HCT116 (cell line): Measurements from ENCODE around the gene IL1RAPL2. TPM values are rescaled to one million over a fixed set of nuclear protein-coding genes. Genes with fewer than 3 reads are reported as not detected.

Experiments used
- ATAC-seq: fragments of 200-7000 bp; cut with Tn5 transposase; 2 replicates; pipeline ENCODE4 v1.9.1; 2020; ENCODE audit warnings: mild to moderate bottlenecking, moderate library complexity
- BruUV-seq: library from RNA; stranded (reverse); fragments of 400-500 nt; replicated peaks from 2 replicates; lab custom pipeline; 2021; lab: Mats Ljungman, UMichigan
- CTCF ChIA-PET: fragments of 300-600 bp; sonication (Branson Sonifier 250); formaldehyde crosslinking; loops from one replicate; lab custom pipeline; 2021; ENCODE audit warnings: antibody characterized with exemption; lab: Charles Lee
- POLR2A ChIA-PET: fragments of 300-600, 350-600 bp; sonication (Branson Sonifier 250); formaldehyde crosslinking; loops from one replicate; lab custom pipeline; 2021; ENCODE audit warnings: antibody characterized with exemption; lab: Charles Lee
- RAD21 ChIA-PET, 2 experiments: fragments of 300-600 bp; sonication (Branson Sonifier 250); formaldehyde crosslinking; loops; one replicate each; lab custom pipeline; 2023; ENCODE audit warnings: low total read pairs in 2 of 2; ENCODE audit not compliant: uncharacterized antibody in 2 of 2, unreplicated experiment in 2 of 2, low non-redundant PET in 1 of 2; lab: Charles Lee
- DNase-seq: peaks from one replicate; pipeline ENCODE4 v3.0.0-alpha.2; 2010; ENCODE audit warnings: low read depth, low spot score
- H2AFZ ChIP-seq: fragments of 200-600 bp; shearing (Covaris generic), sonication (generic); 2 replicates; pipeline ENCODE4 v1.6.1; 2017; ENCODE audit warnings: low read depth, mixed run types, mixed read lengths, antibody characterized with exemption, low read length; ENCODE audit not compliant: poor library complexity, severe bottlenecking
- H3K27ac ChIP-seq: 2 replicates; pipeline ENCODE4 v1.5.1; 2012; ENCODE audit warnings: low read depth, low read length
- H3K27me3 ChIP-seq: fragments of 200-600 bp; sonication (generic); 2 replicates; pipeline ENCODE4 v1.6.1; 2016; ENCODE audit warnings: mixed run types, low read length, mixed read lengths; ENCODE audit not compliant: insufficient read depth
- H3K36me3 ChIP-seq, 2 experiments: fragments of 200-500 bp in 1 of 2; fragments of 200-600 bp in 1 of 2; sonication (Bioruptor generic) in 1 of 2; sonication (generic) in 1 of 2; 2 replicates each; pipeline versions ENCODE4 v1.5.1 to v1.6.1; 2014 to 2016; ENCODE audit warnings: low read length in 2 of 2, inconsistent platforms in 1 of 2, mixed read lengths in 1 of 2, mixed run types in 1 of 2; ENCODE audit not compliant: insufficient read depth in 2 of 2, control insufficient read depth in 1 of 2
- H3K4me1 ChIP-seq, 2 experiments: fragments of 200-600 bp in 1 of 2; sonication (generic) in 1 of 2; 2 replicates each; pipeline versions ENCODE4 v1.5.1 to v1.6.1; 2012 to 2017; ENCODE audit warnings: low read length in 2 of 2, inconsistent platforms in 1 of 2, mild to moderate bottlenecking in 1 of 2, mixed read lengths in 1 of 2, mixed run types in 1 of 2, moderate library complexity in 1 of 2; ENCODE audit not compliant: insufficient read depth in 2 of 2, control insufficient read depth in 1 of 2
- H3K4me2 ChIP-seq: fragments of 200-600 bp; sonication (generic); 2 replicates; pipeline ENCODE4 v1.6.1; 2017; ENCODE audit warnings: mixed run types, low read length, mixed read lengths
- H3K4me3 ChIP-seq, 2 experiments: fragments of 200-600 bp in 1 of 2; sonication (generic) in 1 of 2; replicated peaks in 1 of 2; 2 replicates each; pipeline ENCODE4 v1.5.1; 2011 to 2016; ENCODE audit warnings: low read length in 2 of 2, control low read depth in 1 of 2, low read depth in 1 of 2, mild to moderate bottlenecking in 1 of 2, mixed read lengths in 1 of 2, mixed run types in 1 of 2
- H3K79me2 ChIP-seq: fragments of 200-600 bp; sonication (generic); 2 replicates; pipeline ENCODE4 v1.6.1; 2017; ENCODE audit warnings: mild to moderate bottlenecking, mixed run types, low read length, moderate library complexity, mixed read lengths; ENCODE audit not compliant: insufficient read depth
- H3K9ac ChIP-seq: fragments of 200-600 bp; sonication (generic); 2 replicates; pipeline ENCODE4 v1.6.1; 2016; ENCODE audit warnings: low read length, mixed read lengths
- H3K9me2 ChIP-seq: fragments of 200-600 bp; sonication (generic), shearing (Covaris generic); 2 replicates; pipeline ENCODE4 v1.6.1; 2017; ENCODE audit warnings: mixed run types, mild to moderate bottlenecking, moderate library complexity; ENCODE audit not compliant: insufficient read depth
- H3K9me3 ChIP-seq, 2 experiments: fragments of 200-500 bp in 1 of 2; fragments of 200-600 bp in 1 of 2; sonication (Bioruptor generic) in 1 of 2; sonication (generic) in 1 of 2; 2 replicates each; pipeline ENCODE4 v1.6.1; 2014 to 2017; ENCODE audit warnings: low read length in 2 of 2, mixed read lengths in 2 of 2, inconsistent platforms in 1 of 2, low read depth in 1 of 2, mild to moderate bottlenecking in 1 of 2, mixed run types in 1 of 2, moderate library complexity in 1 of 2; ENCODE audit not compliant: control insufficient read depth in 1 of 2, insufficient read depth in 1 of 2
- H4K20me1 ChIP-seq: fragments of 200-600 bp; sonication (generic), shearing (Covaris generic); 2 replicates; pipeline ENCODE4 v1.6.1; 2017; ENCODE audit warnings: mixed run types, mild to moderate bottlenecking, moderate library complexity; ENCODE audit not compliant: insufficient read depth
- ATF3 ChIP-seq: IDR thresholded peaks from 2 replicates; pipeline ENCODE4 v1.6.1; 2012
- CBX3 ChIP-seq: IDR thresholded peaks from 2 replicates; pipeline ENCODE4 v1.6.1; 2012; ENCODE audit warnings: low read depth
- CEBPB ChIP-seq: IDR thresholded peaks from 2 replicates; pipeline ENCODE4 v1.6.1; 2012; ENCODE audit warnings: low read depth
- EGR1 ChIP-seq: IDR thresholded peaks from 2 replicates; pipeline ENCODE4 v1.6.1; 2012; ENCODE audit warnings: low read depth
- ELF1 ChIP-seq: IDR thresholded peaks from 2 replicates; pipeline ENCODE4 v1.6.1; 2012; ENCODE audit warnings: low read depth, borderline replicate concordance
- EZH2 ChIP-seq: fragments of 200-600 bp; sonication (generic); IDR thresholded peaks from 2 replicates; pipeline ENCODE4 v1.6.1; 2017; ENCODE audit warnings: antibody characterized with exemption, mixed run types
- FOSL1 ChIP-seq: IDR thresholded peaks from 2 replicates; pipeline ENCODE4 v1.6.1; 2012; ENCODE audit warnings: low read depth
- JUND ChIP-seq: IDR thresholded peaks from 2 replicates; pipeline ENCODE4 v1.6.1; 2012
- POLR2AphosphoS5 ChIP-seq: IDR thresholded peaks from 2 replicates; pipeline ENCODE4 v1.6.1; 2011; ENCODE audit warnings: mild to moderate bottlenecking, low read depth, low read length, moderate library complexity
- RAD21 ChIP-seq: IDR thresholded peaks from 2 replicates; pipeline ENCODE4 v1.6.1; 2012; ENCODE audit warnings: low read depth, mild to moderate bottlenecking
- REST ChIP-seq: IDR thresholded peaks from 2 replicates; pipeline ENCODE4 v1.6.1; 2012; ENCODE audit warnings: low read depth
- SIN3A ChIP-seq: IDR thresholded peaks from 2 replicates; pipeline ENCODE4 v1.6.1; 2012; ENCODE audit warnings: low read depth
- SRF ChIP-seq: IDR thresholded peaks from 2 replicates; pipeline ENCODE4 v1.6.1; 2012; ENCODE audit warnings: low read depth
- TCF7L2 ChIP-seq: IDR thresholded peaks from 2 replicates; pipeline ENCODE4 v1.7.0; 2011; ENCODE audit warnings: borderline replicate concordance, inconsistent platforms; ENCODE audit not compliant: insufficient read depth, insufficient read length; ENCODE audit errors: extremely low read depth
- YY1 ChIP-seq: IDR thresholded peaks from 2 replicates; pipeline ENCODE4 v1.6.1; 2011; ENCODE audit warnings: low read length, low read depth, moderate library complexity, mild to moderate bottlenecking; ENCODE audit not compliant: insufficient replicate concordance; ENCODE audit errors: extremely low read depth
- ZFX ChIP-seq: fragments of 450-650 bp; IDR thresholded peaks from 2 replicates; pipeline ENCODE4 v1.6.1; 2017
- intact Hi-C: fragments of 100-400 bp; cut with micrococcal nuclease; formaldehyde crosslinking; loops from 2 replicates; pipeline ENCODE4 v1.10.0; 2022
- total RNA-seq: library from RNA; stranded (reverse); gene quantifications from one replicate; pipeline ENCODE4 v1.2.1, GENCODE V29; 2021; ENCODE audit not compliant: unreplicated experiment
- TF ChIP-seq, protein P1 (sequence below): IDR thresholded peaks from 2 replicates; pipeline ENCODE4 v1.6.1; 2012

Gene IL1RAPL2
- total RNA-seq, 1 experiment from 2014 or later: not detected

- intact Hi-C loops: no loop called here
- no peak for TF ChIP-seq TCF7L2
- no peak for ATAC-seq
- no TSS peak for BruUV-seq
- no peak overlapping the region for H3K27ac ChIP-seq
- H3K27me3 ChIP-seq: no peaks in the 10 kb centered on the region
- no peaks in the 10 kb centered on the region for H3K9me3 ChIP-seq
- H3K9me2 ChIP-seq: no peaks in the 10 kb centered on the region
- RAD21 ChIA-PET: no interaction called here
- CTCF ChIA-PET: no interaction called here
- no peaks in the 10 kb centered on the region for H4K20me1 ChIP-seq
- H2AFZ ChIP-seq: no peak overlapping the region
- H3K4me2 ChIP-seq: no peak overlapping the region
- H3K4me3 ChIP-seq: no peak overlapping the region
- H3K79me2 ChIP-seq: no peaks in the 10 kb centered on the region
- POLR2A ChIA-PET: no interaction called here
- no peaks in the 10 kb centered on the region for H3K4me1 ChIP-seq
- H3K9ac ChIP-seq: no peak overlapping the region
- H3K36me3 ChIP-seq: no peaks in the 10 kb centered on the region
- DNase-seq: no peak
Measured at GRCh38 chrX:105694839-105695238, 1128.8 kb downstream of the IL1RAPL2 start.

DNA sequence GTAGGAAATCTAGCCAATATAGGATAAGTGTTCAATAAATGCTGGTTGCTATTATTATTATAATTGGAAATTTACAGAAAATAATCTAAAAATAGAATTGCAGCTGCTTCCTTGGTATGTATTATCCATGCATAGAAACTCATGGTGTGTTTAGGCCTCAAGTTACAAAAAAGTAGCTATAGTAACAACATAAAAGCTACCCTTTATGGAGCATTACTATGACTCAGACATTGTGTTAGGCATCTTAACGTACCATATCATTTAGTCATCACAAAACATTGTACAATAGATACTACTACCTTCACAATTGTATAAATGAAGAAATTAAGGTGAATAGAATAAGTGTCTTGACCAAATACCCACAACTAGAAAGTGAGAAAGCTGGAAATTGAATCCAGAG, 1129.5 kb downstream of the IL1RAPL2 start:
- no peaks in the 10 kb centered on the region for H3K36me3 ChIP-seq
- no peaks in the 10 kb centered on the region for H3K4me1 ChIP-seq
- H3K9me3 ChIP-seq: no peaks in the 10 kb centered on the region
- no peak overlapping the region for H3K4me2 ChIP-seq
- ChIA-PET CTCF (no interaction called here), POLR2A (no interaction called here), RAD21 (no interaction called here)
- H2AFZ ChIP-seq: no peak overlapping the region
- DNase-seq (no peak), ATAC-seq (no peak)
- H3K27ac ChIP-seq: no peak overlapping the region
- H3K9ac ChIP-seq: no peak overlapping the region
- intact Hi-C loops: no loop called here
- BruUV-seq: no TSS peak
- TF ChIP-seq FOSL1 (no peak), JUND (no peak), SIN3A (no peak), REST (no peak), SRF (no peak), POLR2AphosphoS5 (no peak), RAD21 (no peak), CEBPB (no peak), ELF1 (no peak), ZFX (no peak), EGR1 (no peak), ATF3 (no peak), EZH2 (no peak), YY1 (no peak), CBX3 (no peak)
- TF ChIP-seq, protein P1, sequence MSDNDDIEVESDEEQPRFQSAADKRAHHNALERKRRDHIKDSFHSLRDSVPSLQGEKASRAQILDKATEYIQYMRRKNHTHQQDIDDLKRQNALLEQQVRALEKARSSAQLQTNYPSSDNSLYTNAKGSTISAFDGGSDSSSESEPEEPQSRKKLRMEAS: no peak
- no peaks in the 10 kb centered on the region for H3K79me2 ChIP-seq
- no peak overlapping the region for H3K4me3 ChIP-seq
- H3K9me2 ChIP-seq: no peaks in the 10 kb centered on the region
- no peaks in the 10 kb centered on the region for H4K20me1 ChIP-seq
- no peaks in the 10 kb centered on the region for H3K27me3 ChIP-seq
